A549 (cell line): ENCODE results near the gene HCN2.
"Not testable (repeated sequence)": the region's sequence is repeated elsewhere in the genome, so short reads cannot be mapped to it uniquely, and the experiment has no call there.

Source experiments
- BCL3 ChIP-seq: fragments of >200 bp; sonication (Bioruptor Twin); formaldehyde crosslinking; IDR thresholded peaks from 3 replicates; pipeline ENCODE4 v1.6.1; 2016
- CTCF ChIP-seq: fragments of >200 bp; sonication (Bioruptor Twin); formaldehyde crosslinking; IDR thresholded peaks from 3 replicates; pipeline ENCODE4 v1.5.1; 2016
- EP300 ChIP-seq, 2 experiments: fragments of >200 bp; sonication (Bioruptor Twin); formaldehyde crosslinking; IDR thresholded peaks; 2 replicates in 1 of 2; 3 replicates in 1 of 2; pipeline ENCODE4 v1.6.1; 2016 to 2017
- MAX ChIP-seq: IDR thresholded peaks from 2 replicates; pipeline ENCODE4 v1.6.1; 2012

GRCh38 chr19:603779-604178, 14.1 kb downstream of the HCN2 start:
- TF ChIP-seq CTCF; EP300 (IDR thresholded peaks at IDR 0.05); MAX; BCL3: not testable (repeated sequence)
